SK-N-SH (cell line): ENCODE results near the gene P2RX2. TPM values are rescaled to one million over a fixed set of nuclear protein-coding genes. Genes with fewer than 3 reads are reported as not detected.
A peak's percentile ranks its signal among the peaks of the same experiment; 100 is the strongest.

ENCODE experiments used
- CTCF ChIA-PET: fragments of 300-600, 350-600 bp; formaldehyde crosslinking; extraction: SDS; loops from one replicate; lab custom pipeline; 2021; lab: Yijun Ruan, JAX
- POLR2A ChIA-PET: fragments of 350-600 bp; sonication (Branson Sonifier 250); formaldehyde crosslinking; extraction: SDS; loops from one replicate; lab custom pipeline; 2020; ENCODE audit warnings: antibody characterized with exemption, inconsistent platforms; lab: Yijun Ruan, JAX
- DNase-seq: peaks from one replicate; pipeline ENCODE4 v3.0.0; 2012
- H2AFZ ChIP-seq: fragments of 200-600 bp; sonication (generic); 2 replicates; pipeline ENCODE4 v1.8.1; 2016; ENCODE audit warnings: antibody characterized with exemption, mild to moderate bottlenecking, low read depth
- H3F3A ChIP-seq: fragments of 200-600 bp; sonication (generic); replicated peaks from 2 replicates; pipeline ENCODE3; 2016; ENCODE audit warnings: antibody characterized with exemption, mild to moderate bottlenecking; ENCODE audit not compliant: insufficient read depth
- H3K27ac ChIP-seq, 2 experiments: fragments of 200-500 bp in 1 of 2; fragments of 200-600 bp in 1 of 2; sonication (Bioruptor generic) in 1 of 2; sonication (generic), shearing (Covaris generic) in 1 of 2; 2 replicates each; pipeline versions ENCODE4 v1.5.1 to v1.6.1; 2014 to 2016; ENCODE audit warnings: low read depth in 2 of 2, inconsistent platforms in 1 of 2, low read length in 1 of 2, mild to moderate bottlenecking in 1 of 2, mixed read lengths in 1 of 2
- H3K27me3 ChIP-seq: fragments of 200-600 bp; sonication (generic), shearing (Covaris generic); 2 replicates; pipeline ENCODE4 v1.6.1; 2016; ENCODE audit warnings: mixed run types; ENCODE audit not compliant: insufficient read depth
- H3K36me3 ChIP-seq, 2 experiments: fragments of 200-500 bp in 1 of 2; fragments of 200-600 bp in 1 of 2; sonication (Bioruptor generic) in 1 of 2; sonication (generic) in 1 of 2; replicated peaks in 1 of 2; 2 replicates each; pipeline versions ENCODE3 to v1.5.1; 2014 to 2016; ENCODE audit warnings: low read length in 1 of 2, mild to moderate bottlenecking in 1 of 2; ENCODE audit not compliant: insufficient read depth in 2 of 2, control insufficient read depth in 1 of 2
- H3K4me1 ChIP-seq, 2 experiments: fragments of 200-500 bp in 1 of 2; fragments of 200-600 bp in 1 of 2; sonication (Bioruptor generic) in 1 of 2; sonication (generic), shearing (Covaris generic) in 1 of 2; 2 replicates each; pipeline versions ENCODE4 v1.5.1 to v1.6.1; 2014 to 2016; ENCODE audit warnings: low read depth in 1 of 2, low read length in 1 of 2, mixed run types in 1 of 2; ENCODE audit not compliant: insufficient read depth in 2 of 2, control insufficient read depth in 1 of 2
- H3K4me2 ChIP-seq: fragments of 200-600 bp; sonication (generic), shearing (Covaris generic); 2 replicates; pipeline ENCODE4 v1.6.1; 2017; ENCODE audit warnings: mixed run types
- H3K4me3 ChIP-seq, 2 experiments: fragments of 200-500 bp in 1 of 2; fragments of 200-600 bp in 1 of 2; sonication (Bioruptor generic) in 1 of 2; sonication (generic), shearing (Covaris generic) in 1 of 2; 2 replicates each; pipeline versions ENCODE4 v1.5.1 to v1.8.1; 2014 to 2016; ENCODE audit warnings: low read depth in 2 of 2, inconsistent platforms in 1 of 2, low read length in 1 of 2, mild to moderate bottlenecking in 1 of 2, mixed read lengths in 1 of 2, moderate library complexity in 1 of 2
- H3K79me2 ChIP-seq: fragments of 200-600 bp; sonication (generic); 2 replicates; pipeline ENCODE4 v1.8.1; 2017; ENCODE audit warnings: mild to moderate bottlenecking; ENCODE audit not compliant: insufficient read depth
- H3K9ac ChIP-seq: fragments of 200-600 bp; sonication (generic); 2 replicates; pipeline ENCODE4 v1.6.1; 2017; ENCODE audit warnings: mixed run types
- H3K9me2 ChIP-seq: fragments of 200-600 bp; sonication (generic); 2 replicates; pipeline ENCODE4 v1.6.1; 2017; ENCODE audit warnings: mixed run types
- H3K9me3 ChIP-seq: fragments of 200-600 bp; sonication (generic); 2 replicates; pipeline ENCODE4 v1.6.1; 2017; ENCODE audit warnings: mixed run types, mild to moderate bottlenecking, moderate library complexity
- H4K20me1 ChIP-seq: fragments of 200-600 bp; sonication (generic); 2 replicates; pipeline ENCODE4 v1.6.1; 2017; ENCODE audit warnings: mild to moderate bottlenecking, mixed run types; ENCODE audit not compliant: insufficient read depth
- CHD2 ChIP-seq: fragments of 150-350 bp; IDR thresholded peaks from 2 replicates; pipeline ENCODE4 v1.6.1; 2018; ENCODE audit warnings: low read length; ENCODE audit not compliant: partially characterized antibody
- ELF1 ChIP-seq: IDR thresholded peaks from 2 replicates; pipeline ENCODE4 v1.4.0; 2012
- EP300 ChIP-seq, 2 experiments: IDR thresholded peaks; 2 replicates each; pipeline versions ENCODE4 v1.4.0 to v1.6.1; 2012; ENCODE audit warnings: borderline replicate concordance in 1 of 2, low read depth in 1 of 2, low read length in 1 of 2
- EZH2phosphoT487 ChIP-seq: fragments of 200-600 bp; sonication (generic); IDR thresholded peaks from 2 replicates; pipeline ENCODE4 v1.6.1; 2017; ENCODE audit warnings: low read depth, mixed run types, mild to moderate bottlenecking, antibody characterized with exemption, moderate library complexity, borderline replicate concordance
- FOSL2 ChIP-seq: IDR thresholded peaks from 2 replicates; pipeline ENCODE4 v1.4.0; 2012; ENCODE audit warnings: low read depth, mild to moderate bottlenecking, moderate library complexity, borderline replicate concordance
- FOXJ3 ChIP-seq: sonication (generic); formaldehyde crosslinking; IDR thresholded peaks from 2 replicates; pipeline ENCODE4 v1.5.1; 2020; ENCODE audit warnings: mild to moderate bottlenecking, missing genetic modification reagents
- GABPA ChIP-seq: IDR thresholded peaks from 2 replicates; pipeline ENCODE4 v1.4.0; 2012; ENCODE audit warnings: low read depth, mild to moderate bottlenecking
- GATA2 ChIP-seq: sonication (generic); formaldehyde crosslinking; IDR thresholded peaks from 2 replicates; pipeline ENCODE4 v1.5.0; 2020; ENCODE audit warnings: mild to moderate bottlenecking, missing genetic modification reagents
- JUND ChIP-seq: IDR thresholded peaks from 2 replicates; pipeline ENCODE4 v1.4.0; 2012
- NRF1 ChIP-seq: IDR thresholded peaks from 2 replicates; pipeline ENCODE4 v1.6.1; 2012; ENCODE audit warnings: low read depth, mild to moderate bottlenecking, low read length
- PBX3 ChIP-seq: IDR thresholded peaks from 2 replicates; pipeline ENCODE4; 2012
- RAD21 ChIP-seq: IDR thresholded peaks from 2 replicates; pipeline ENCODE4 v1.6.1; 2012; ENCODE audit warnings: mild to moderate bottlenecking, low read length
- RFX5 ChIP-seq: IDR thresholded peaks from 2 replicates; pipeline ENCODE4 v1.6.1; 2012; ENCODE audit warnings: mild to moderate bottlenecking, improper control_type of control experiment, low read length
- SIN3A ChIP-seq: IDR thresholded peaks from 2 replicates; pipeline ENCODE4 v1.6.1; 2012; ENCODE audit warnings: low read depth, mild to moderate bottlenecking, low read length, moderate library complexity, borderline replicate concordance
- SMC3 ChIP-seq: IDR thresholded peaks from 2 replicates; pipeline ENCODE4 v1.6.1; 2012; ENCODE audit warnings: low read depth, low read length, improper control_type of control experiment
- TAF1 ChIP-seq: IDR thresholded peaks from 2 replicates; pipeline ENCODE4 v1.6.1; 2012; ENCODE audit warnings: low read depth, mild to moderate bottlenecking, low read length, moderate library complexity, borderline replicate concordance
- USF2 ChIP-seq: fragments of 150-350 bp; IDR thresholded peaks from 2 replicates; pipeline ENCODE4 v1.6.1; 2017; ENCODE audit warnings: antibody characterized with exemption, low read length, low read depth, borderline replicate concordance
- YY1 ChIP-seq: IDR thresholded peaks from 2 replicates; pipeline ENCODE4 v1.4.0; 2012; ENCODE audit warnings: low read depth, mild to moderate bottlenecking
- WGBS: methylation state at CpG from one replicate; pipeline ENCODE4 v1.1.6; 2017; ENCODE audit warnings: low lambda C conversion rate; 5-methylcytosine and 5-hydroxymethylcytosine counted together
- polyA plus RNA-seq, 3 experiments: library from polyadenylated mRNA; depleted of rRNA; stranded (reverse); fragments of >200 nt; gene quantifications; 2 replicates each; pipeline ENCODE4 v1.2.3, GENCODE V29; 2012

P2RX2 gene
- polyA plus RNA-seq, 1 of the 3 experiments (the other 2 are of a cell fraction), result 0.03 TPM

DNA sequence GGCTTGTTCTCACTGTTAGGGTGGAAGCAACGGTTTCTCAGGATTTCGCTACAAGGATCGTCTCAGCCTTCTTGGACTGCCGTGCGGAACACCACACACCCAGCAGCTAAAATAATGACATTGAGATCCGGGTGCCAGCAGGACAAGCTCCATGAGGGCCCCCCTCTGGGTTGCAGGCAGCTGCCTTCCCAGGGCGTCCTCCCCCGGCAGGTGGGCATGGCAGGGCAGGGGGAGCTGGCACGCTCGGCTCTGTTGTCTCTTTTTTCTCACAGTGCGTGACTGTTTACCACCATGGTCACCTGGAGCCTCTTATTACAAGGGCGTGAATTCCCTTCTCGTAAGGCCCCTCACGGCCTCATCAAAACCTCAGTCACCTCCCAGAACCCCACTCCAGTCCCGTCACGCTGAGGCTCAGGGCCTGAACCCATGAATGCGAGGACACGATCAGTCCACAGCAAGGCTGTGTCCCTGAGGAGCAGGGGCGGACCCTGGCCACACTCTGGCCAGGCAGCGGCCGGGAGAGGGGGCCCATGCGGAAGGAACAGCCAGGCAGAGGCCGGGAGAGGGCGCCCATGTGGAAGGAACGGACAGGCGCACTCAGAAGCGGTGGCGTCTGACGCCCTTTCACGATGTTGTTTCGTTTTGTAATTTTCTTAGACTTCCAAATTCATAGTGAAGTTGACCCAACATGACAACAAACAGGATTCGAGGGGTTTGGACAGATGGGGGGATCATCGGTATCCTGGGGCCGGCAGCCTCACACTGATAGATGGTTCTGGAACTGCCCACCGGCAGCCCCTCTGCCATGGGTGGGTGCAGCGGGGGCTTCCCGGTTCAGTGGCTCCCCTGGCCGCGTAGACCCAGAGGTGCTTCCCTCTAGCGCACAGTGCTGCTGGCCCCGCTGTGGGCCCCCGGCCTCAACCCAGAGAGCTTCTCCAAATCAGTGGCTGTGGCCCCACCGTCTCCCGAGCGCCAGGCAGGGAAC lies 18.2 kb upstream of the P2RX2 start (continued):
- TF ChIP-seq EP300 (IDR thresholded peaks at IDR 0.05; ENCODE audit: borderline replicate concordance in 1 of 2, low read depth in 1 of 2, low read length in 1 of 2) (no peak), RFX5 (no peak), FOXJ3 (CRISPR knock-in tag) (no peak), TAF1 (no peak), YY1 (no peak)

- no peak for DNase-seq
- Histone ChIP-seq H2AFZ (peak overlapping the region; percentile 98), H3K4me2 (peak overlapping the region; percentile 85; the same call in 1 of the 2 replicates), H3K4me3 (no peak overlapping the region), H3K9me3 (no peaks in the 10 kb centered on the region), H3K9me2 (no peaks in the 10 kb centered on the region), H3K4me1 (peaks cover 0 to 20% of the 10 kb centered on the region in 2 experiments; a peak in 1 of 4 replicates), H3K79me2 (no peaks in the 10 kb centered on the region), H3K27me3 (peaks cover 41% of the 10 kb centered on the region), H3K36me3 (no peaks in the 10 kb centered on the region), H3K27ac (no peak overlapping the region), H3F3A (peaks cover 24% of the 10 kb centered on the region), H3K9ac (no peak overlapping the region), H4K20me1 (no peaks in the 10 kb centered on the region)
- TF ChIP-seq GATA2 (CRISPR knock-in tag), result no peak
- TF ChIP-seq EZH2phosphoT487, result no peak
- TF ChIP-seq JUND, result no peak
- TF ChIP-seq EP300 (IDR thresholded peaks at IDR 0.05; ENCODE audit: borderline replicate concordance in 1 of 2, low read depth in 1 of 2, low read length in 1 of 2), result no peak
- TF ChIP-seq RAD21, result no peak
- no peak for TF ChIP-seq PBX3
- CTCF ChIA-PET, result interaction anchor here (0.7 to 7.4 kb wide), 9 partner anchors 11 to 187 kb away, joined by 3 to 122 read pairs (median 3); partner anchors contain the start of genes LRCOL1 and P2RX2
- WGBS, result 67% methylated on average over 21 of the region's 31 CpGs
- POLR2A ChIA-PET, result no interaction called here
Observed at GRCh38 chr12:132601171-132601883, 17.2 kb upstream of the P2RX2 start.

DNA sequence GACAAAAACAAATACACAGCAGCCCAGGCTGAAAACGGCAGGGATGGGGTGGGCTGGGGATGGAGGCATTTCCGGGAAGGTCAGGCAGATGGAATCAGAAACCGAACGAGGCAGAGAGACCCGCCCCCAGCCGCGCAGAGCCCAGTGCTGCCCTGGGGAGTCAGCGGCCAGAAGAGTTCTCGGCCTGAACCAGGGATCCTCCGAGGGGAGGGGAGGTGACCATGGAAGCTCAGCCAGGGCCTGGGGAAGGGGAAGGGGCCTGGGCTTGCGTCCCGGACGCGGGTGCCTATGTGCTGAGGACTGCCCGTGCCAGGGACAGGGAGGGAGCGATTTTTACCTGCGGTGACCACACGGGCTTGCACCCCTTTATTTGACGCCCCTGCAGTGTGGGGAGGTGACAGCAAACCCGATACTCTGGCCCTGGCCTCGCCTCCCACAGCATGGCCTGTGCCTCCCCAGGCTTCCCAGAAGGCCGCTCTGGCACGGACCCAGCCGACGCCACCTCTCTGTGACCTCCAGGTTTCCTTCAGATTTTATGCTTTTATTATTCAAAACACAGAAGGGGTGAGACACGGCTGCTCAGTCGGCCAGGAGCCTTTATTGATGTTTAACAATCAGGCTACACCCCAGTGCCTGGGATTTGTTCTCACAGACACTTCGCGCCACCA lies 15.9 kb upstream of the P2RX2 start:
- POLR2A ChIA-PET, result no interaction called here
- Histone ChIP-seq H3K9ac (no peak overlapping the region), H3K36me3 (no peaks in the 10 kb centered on the region), H3K27me3 (peaks cover 55% of the 10 kb centered on the region), H3K27ac (no peak overlapping the region), H3K79me2 (no peaks in the 10 kb centered on the region), H3K4me3 (no peak overlapping the region), H3K9me3 (no peaks in the 10 kb centered on the region), H3K9me2 (no peaks in the 10 kb centered on the region), H3K4me1 (peaks cover 0 to 22% of the 10 kb centered on the region in 2 experiments; a peak in 1 of 4 replicates), H3K4me2 (no peak overlapping the region), H2AFZ (no peak overlapping the region), H4K20me1 (no peaks in the 10 kb centered on the region), H3F3A (peaks cover 17% of the 10 kb centered on the region)
- TF ChIP-seq SMC3 (no peak), JUND (no peak), USF2 (no peak), NRF1 (no peak), CHD2 (no peak), EP300 (IDR thresholded peaks at IDR 0.05; ENCODE audit: borderline replicate concordance in 1 of 2, low read depth in 1 of 2, low read length in 1 of 2) (no peak), ELF1 (no peak), SIN3A (no peak), GABPA (no peak), TAF1 (no peak), FOXJ3 (CRISPR knock-in tag) (no peak), RFX5 (no peak), YY1 (no peak), FOSL2 (no peak), EZH2phosphoT487 (no peak)
- 68% methylated on average over 17 of the region's 29 CpGs for WGBS
- DNase-seq, result peak; percentile 45
- CTCF ChIA-PET, result interaction anchor here (1.0 to 7.4 kb wide), 5 partner anchors 9 to 189 kb away, joined by 3 to 122 read pairs (median 7); partner anchors contain the start of genes LRCOL1 and P2RX2
